Sigmoid colon (tissue), 4 donors: ENCODE results near the gene TMEM126A.

Experiments
- CTCF ChIP-seq, 4 experiments: fragments of 450-650 bp in 3 of 4; fragments of 200-600 bp in 1 of 4; IDR thresholded peaks; one replicate each; pipeline ENCODE4 v1.5.1; 2016 to 2019; ENCODE audit warnings: antibody characterized with exemption in 4 of 4, mild to moderate bottlenecking in 3 of 4, moderate library complexity in 2 of 4
- EP300 ChIP-seq, 4 donors: sonication (generic); formaldehyde crosslinking; IDR thresholded peaks; one replicate each; pipeline ENCODE4 v1.6.1; 2017; ENCODE audit warnings: antibody characterized with exemption in 4 of 4
- POLR2A ChIP-seq, 2 donors: fragments of 450-650 bp; IDR thresholded peaks; one replicate each; pipeline ENCODE4 v1.6.1; 2016; ENCODE audit warnings: antibody characterized with exemption in 2 of 2, mild to moderate bottlenecking in 2 of 2, moderate library complexity in 2 of 2
- POLR2AphosphoS5 ChIP-seq, 4 donors: sonication (generic); formaldehyde crosslinking; IDR thresholded peaks; one replicate each; pipeline ENCODE4 v1.6.1; 2017; ENCODE audit warnings: antibody characterized with exemption in 4 of 4

- TF ChIP-seq POLR2A (IDR thresholded peaks at IDR 0.05) (no peak), CTCF (IDR thresholded peaks at IDR 0.05) (no peak), POLR2AphosphoS5 (IDR thresholded peaks at IDR 0.05) (no peak), EP300 (IDR thresholded peaks at IDR 0.05) (no peak)
Observed at GRCh38 chr11:85694385-85694980, 46.7 kb downstream of the TMEM126A start.
